Right lobe of liver (tissue), 6 donors: ENCODE results near the gene PSMD14. TPM values are rescaled to one million over a fixed set of nuclear protein-coding genes. Genes with fewer than 3 reads are reported as not detected.
A peak's percentile ranks its signal among the peaks of the same experiment; 100 is the strongest.
"Not testable (repeated sequence)": the region's sequence is repeated elsewhere in the genome, so short reads cannot be mapped to it uniquely, and the experiment has no call there.

ENCODE experiments used
- ATAC-seq, 4 donors: fragments of 200-7000 bp; cut with Tn5 transposase; one replicate each; pipeline ENCODE4 v1.9.1; 2020; ENCODE audit warnings: mild to moderate bottlenecking in 4 of 4, moderate library complexity in 4 of 4
- DNase-seq, 3 donors: peaks; one replicate each; pipeline ENCODE4 v3.0.0-alpha.2; 2020
- H3K27ac ChIP-seq, 3 donors: fragments of 200-600 bp; one replicate each; pipeline ENCODE4 v1.8.0; 2022
- H3K27me3 ChIP-seq, 2 donors: fragments of 200-600 bp; one replicate each; pipeline ENCODE4 v1.8.0; 2022
- H3K36me3 ChIP-seq, 4 donors: fragments of 200-600 bp; sonication (generic) in 1 of 4; one replicate each; pipeline versions ENCODE4 v1.5.1 to v1.8.0; 2017 to 2022; ENCODE audit warnings: control low read depth in 1 of 4
- H3K4me1 ChIP-seq, 4 donors: fragments of 200-600 bp; sonication (generic) in 1 of 4; one replicate each; pipeline versions ENCODE4 v1.5.1 to v1.8.0; 2017 to 2022; ENCODE audit warnings: control low read depth in 1 of 4
- H3K4me3 ChIP-seq, 3 donors: fragments of 200-600 bp; one replicate each; pipeline ENCODE4 v1.8.0; 2022
- H3K9me3 ChIP-seq, 4 donors: fragments of 200-600 bp; sonication (generic) in 1 of 4; one replicate each; pipeline versions ENCODE4 v1.5.1 to v1.8.0; 2017 to 2022; ENCODE audit warnings: control low read depth in 1 of 4
- POLR2A ChIP-seq: fragments of 450-650 bp; IDR thresholded peaks from one replicate; pipeline ENCODE4 v1.6.1; 2017; ENCODE audit warnings: antibody characterized with exemption, mild to moderate bottlenecking
- WGBS: methylation state at CpG from one replicate; pipeline ENCODE4 v1.1.6; 2018; ENCODE audit warnings: low coverage, low lambda C conversion rate; ENCODE audit not compliant: insufficient coverage; ENCODE audit errors: missing lambda C conversion rate; 5-methylcytosine and 5-hydroxymethylcytosine counted together
- intact Hi-C, 2 donors: fragments of 100-400 bp; cut with DNase I; formaldehyde crosslinking; loops; one replicate each; pipeline versions ENCODE4 v1.11.2 to v1.14.1; 2022
- total RNA-seq, 6 experiments: library from RNA; depleted of rRNA in 2 of 6; stranded (reverse); fragments of >200 nt in 2 of 6; fragmentation: NEBNext Ultra II Directional in 3 of 6; extraction: Animal tissue kit (Norgen Biotek cat#: 25700) in 3 of 6; gene quantifications; one replicate each; pipeline versions ENCODE4 v1.1.0 to v1.2.4, GENCODE V29; 2016 to 2023
- TF ChIP-seq, protein P1 (sequence below), 4 donors: fragments of 200-600 bp in 3 of 4; fragments of 450-650 bp in 1 of 4; IDR thresholded peaks; one replicate each; pipeline versions ENCODE4 v1.5.1 to v1.8.0; 2016 to 2022; ENCODE audit warnings: antibody characterized with exemption in 4 of 4, mild to moderate bottlenecking in 2 of 4
- donor health status: DM: no; HTN: yes; CAD: no.
- donor health status: DM: no; HTN: no; CAD: no.
- donor health status: DM: no; HTN: no; CAD: no.
- donor health status: DM: no; HTN: yes; CAD: no.
- donor health status: DM: no; HTN: yes; CAD: no.

The PSMD14 gene
- total RNA-seq, 6 experiments from 2014 or later = 18.7 to 61.8 (median 24.9) TPM

GRCh38 chr2:161332371-161332967 is 24.2 kb downstream of the PSMD14 start:
- DNase-seq (no peak), ATAC-seq (no peak)
- H3K27me3 ChIP-seq = no peaks in the 10 kb centered on the region
- H3K9me3 ChIP-seq = no peaks in the 10 kb centered on the region
- no peaks in the 10 kb centered on the region for H3K36me3 ChIP-seq
- H3K27ac ChIP-seq = no peak overlapping the region
- TF ChIP-seq, protein P1, sequence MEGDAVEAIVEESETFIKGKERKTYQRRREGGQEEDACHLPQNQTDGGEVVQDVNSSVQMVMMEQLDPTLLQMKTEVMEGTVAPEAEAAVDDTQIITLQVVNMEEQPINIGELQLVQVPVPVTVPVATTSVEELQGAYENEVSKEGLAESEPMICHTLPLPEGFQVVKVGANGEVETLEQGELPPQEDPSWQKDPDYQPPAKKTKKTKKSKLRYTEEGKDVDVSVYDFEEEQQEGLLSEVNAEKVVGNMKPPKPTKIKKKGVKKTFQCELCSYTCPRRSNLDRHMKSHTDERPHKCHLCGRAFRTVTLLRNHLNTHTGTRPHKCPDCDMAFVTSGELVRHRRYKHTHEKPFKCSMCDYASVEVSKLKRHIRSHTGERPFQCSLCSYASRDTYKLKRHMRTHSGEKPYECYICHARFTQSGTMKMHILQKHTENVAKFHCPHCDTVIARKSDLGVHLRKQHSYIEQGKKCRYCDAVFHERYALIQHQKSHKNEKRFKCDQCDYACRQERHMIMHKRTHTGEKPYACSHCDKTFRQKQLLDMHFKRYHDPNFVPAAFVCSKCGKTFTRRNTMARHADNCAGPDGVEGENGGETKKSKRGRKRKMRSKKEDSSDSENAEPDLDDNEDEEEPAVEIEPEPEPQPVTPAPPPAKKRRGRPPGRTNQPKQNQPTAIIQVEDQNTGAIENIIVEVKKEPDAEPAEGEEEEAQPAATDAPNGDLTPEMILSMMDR (IDR thresholded peaks at IDR 0.05) = no peak
- TF ChIP-seq POLR2A = no peak
- peaks cover 0 to 10% (median 0%) of the 10 kb centered on the region in 4 donors for H3K4me1 ChIP-seq
- H3K4me3 ChIP-seq = no peak overlapping the region
- intact Hi-C loops = no loop called here

DNA sequence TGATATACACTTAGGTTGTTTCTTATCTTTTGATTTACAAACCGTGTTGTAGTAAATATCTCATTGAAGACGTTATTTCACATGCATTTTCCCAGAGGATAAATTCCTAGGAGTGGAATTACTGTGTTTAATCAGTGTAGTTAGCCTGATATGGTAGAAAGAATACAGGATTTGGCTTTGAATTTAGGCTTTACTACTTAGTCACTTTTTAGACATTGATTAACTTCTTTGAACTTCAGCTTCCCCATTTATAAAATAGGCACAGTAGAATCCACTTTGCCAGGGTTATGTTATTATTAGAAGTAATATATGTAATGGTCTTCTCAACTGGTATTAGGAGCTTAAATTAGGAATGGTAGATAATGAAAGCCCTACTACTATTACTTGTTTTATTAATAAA is 27.4 kb downstream of the PSMD14 start:
- Histone ChIP-seq H3K27me3 (no peaks in the 10 kb centered on the region), H3K4me3 (no peak overlapping the region), H3K27ac (no peak overlapping the region), H3K4me1 (peaks cover 0 to 10% (median 0%) of the 10 kb centered on the region in 4 donors), H3K36me3 (no peaks in the 10 kb centered on the region), H3K9me3 (no peaks in the 10 kb centered on the region)
- TF ChIP-seq POLR2A = no peak
- TF ChIP-seq, protein P1 (IDR thresholded peaks at IDR 0.05) = no peak
- DNase-seq (no peak), ATAC-seq (peak in 1 of 4 donors; percentile 67)
- intact Hi-C loops = no loop called here
- 88% methylated on average over 2 of the region's 2 CpGs for WGBS

GRCh38 chr2:161337247-161337646 is 29.0 kb downstream of the PSMD14 start:
- DNase-seq = no peak
- H3K36me3 ChIP-seq = no peaks in the 10 kb centered on the region
- ATAC-seq = no peak
- no peak overlapping the region for H3K27ac ChIP-seq
- H3K27me3 ChIP-seq = no peaks in the 10 kb centered on the region
- WGBS = 50% methylated on average over 1 of the region's 1 CpG
- intact Hi-C loops = no loop called here
- no peak for TF ChIP-seq POLR2A
- TF ChIP-seq, protein P1 (IDR thresholded peaks at IDR 0.05) = no peak
- H3K9me3 ChIP-seq = no peaks in the 10 kb centered on the region
- H3K4me1 ChIP-seq = peaks cover 0 to 10% (median 0%) of the 10 kb centered on the region in 4 donors
- H3K4me3 ChIP-seq = no peak overlapping the region

GRCh38 chr2:161339532-161339931 is 31.3 kb downstream of the PSMD14 start:
- H3K27me3 ChIP-seq, intact Hi-C loops, H3K9me3 ChIP-seq, H3K36me3 ChIP-seq, H3K4me3 ChIP-seq, H3K4me1 ChIP-seq, H3K27ac ChIP-seq, DNase-seq: not testable (repeated sequence)
- 37% methylated on average over 3 of the region's 3 CpGs for WGBS
- peak in 2 of 4 donors; percentile 25 to 33 for ATAC-seq

DNA sequence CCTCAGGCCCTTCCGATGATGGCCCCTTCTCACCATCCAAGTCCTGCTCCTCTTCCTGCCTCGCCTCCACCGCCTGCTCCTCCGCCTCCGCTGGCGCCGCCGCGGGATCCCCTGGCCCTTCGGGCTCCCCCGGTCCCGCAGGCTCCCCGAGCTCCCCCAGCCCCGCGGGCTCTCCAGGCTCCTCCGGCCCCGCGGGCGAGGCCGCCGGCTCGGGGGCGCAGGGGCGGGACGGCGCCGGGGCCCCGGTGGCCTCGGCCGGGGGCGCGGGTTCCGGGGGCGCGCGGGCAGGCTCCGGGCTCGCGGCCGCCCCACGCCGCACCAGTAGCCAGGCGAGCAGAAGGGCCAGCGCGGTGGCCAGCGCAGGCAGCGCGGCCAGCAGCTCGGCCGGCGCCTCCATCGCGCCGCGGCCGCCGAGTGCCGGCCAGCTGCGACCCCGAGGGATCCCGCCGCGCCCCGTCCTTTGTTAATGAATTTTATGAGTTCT is 32.7 kb downstream of the PSMD14 start:
- WGBS = 78% methylated on average over 31 of the region's 64 CpGs
- peak in 1 of 4 donors; percentile 27 for ATAC-seq
- H3K9me3 ChIP-seq, H3K36me3 ChIP-seq, H3K27me3 ChIP-seq, H3K4me3 ChIP-seq, intact Hi-C loops, H3K4me1 ChIP-seq, DNase-seq, H3K27ac ChIP-seq: not testable (repeated sequence)

DNA sequence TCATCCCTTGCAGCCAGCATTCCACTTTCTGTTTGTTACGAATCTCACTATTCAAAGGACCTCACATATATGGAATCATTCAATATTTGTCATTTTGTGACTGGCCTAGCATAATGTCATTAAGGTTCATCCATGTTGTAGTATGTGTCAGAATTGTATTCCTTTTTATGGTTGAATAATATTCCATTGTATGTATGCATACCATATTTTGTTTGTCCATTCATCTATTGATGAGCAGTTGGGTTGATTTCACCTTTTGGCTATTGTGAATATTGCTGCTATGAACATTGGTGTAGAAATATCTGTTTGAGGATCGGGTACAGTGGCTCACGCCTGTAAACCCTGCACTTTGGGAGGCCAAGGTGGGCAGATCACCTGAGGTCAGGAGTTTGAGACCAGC is 35.0 kb downstream of the PSMD14 start:
- TF ChIP-seq POLR2A = no peak
- TF ChIP-seq, protein P1 (IDR thresholded peaks at IDR 0.05) = no peak
- Histone ChIP-seq H3K27ac (no peak overlapping the region), H3K27me3 (no peaks in the 10 kb centered on the region), H3K4me3 (no peak overlapping the region), H3K9me3 (no peaks in the 10 kb centered on the region), H3K36me3 (no peaks in the 10 kb centered on the region), H3K4me1 (no peaks in the 10 kb centered on the region)
- intact Hi-C loops = no loop called here
- ATAC-seq (no peak), DNase-seq (no peak)
- 90% methylated on average over 3 of the region's 3 CpGs for WGBS
